ENCODE results near the gene KCP. TPM values are rescaled to one million over a fixed set of nuclear protein-coding genes. Genes with fewer than 3 reads are reported as not detected.

KCP gene
- total RNA-seq, 1 donor from 2014 or later, result 0.70 TPM

GRCh38 chr7:128934361-128935341 lies 24.1 kb upstream of the KCP start:
- Mint-ChIP-seq H3K27ac (ENCODE audit: unreplicated experiment) (no peak overlapping the region), H3K4me3 (ENCODE audit: unreplicated experiment) (no peak overlapping the region), H3K9me3 (ENCODE audit: unreplicated experiment) (no peaks in the 10 kb centered on the region), H3K27me3 (ENCODE audit: unreplicated experiment) (peaks cover 27% of the 10 kb centered on the region), H3K4me1 (ENCODE audit: unreplicated experiment) (peaks cover 10% of the 10 kb centered on the region), H3K36me3 (ENCODE audit: unreplicated experiment) (no peaks in the 10 kb centered on the region)
- TF ChIP-seq CTCF (IDR thresholded peaks at IDR 0.05), result no peak
- no peak for DNase-seq (ENCODE audit: extremely low spot score, unreplicated experiment)

DNA sequence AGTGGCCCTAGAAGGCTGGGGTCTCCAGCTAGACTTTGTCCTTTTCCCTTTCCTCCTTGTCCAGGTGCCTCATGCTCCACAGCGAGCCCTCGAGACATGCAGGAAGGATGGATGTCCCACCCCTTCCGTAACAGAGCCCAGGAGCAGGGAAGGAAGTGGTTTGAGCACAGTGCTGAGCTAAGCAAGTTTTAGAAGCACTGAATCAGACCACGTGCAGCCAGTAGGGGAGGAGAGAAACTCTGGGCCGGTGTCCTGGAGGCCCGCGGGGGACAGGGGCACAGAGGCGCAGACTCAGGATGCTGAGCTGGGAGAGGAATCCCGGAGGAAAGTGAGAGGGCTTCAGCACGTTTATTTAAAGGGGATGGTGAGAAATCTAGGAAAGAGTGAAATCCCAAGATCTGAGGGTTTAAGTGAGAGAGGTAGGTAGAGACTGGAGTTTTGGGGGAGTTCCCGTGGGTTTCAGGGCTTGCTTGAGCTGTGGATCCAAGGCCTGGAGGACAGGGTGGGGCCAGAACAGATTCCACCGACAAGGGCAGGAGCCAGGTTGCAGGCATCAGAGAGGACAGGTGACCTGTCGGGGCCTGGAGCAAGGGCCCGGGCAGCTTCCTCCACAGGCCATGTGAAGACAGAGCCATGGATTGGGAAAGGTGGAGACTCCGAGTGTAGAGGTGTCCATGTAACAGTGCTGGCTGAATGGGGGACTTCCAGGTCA lies 22.8 kb upstream of the KCP start:
- Mint-ChIP-seq H3K36me3 (ENCODE audit: unreplicated experiment) (no peaks in the 10 kb centered on the region), H3K9me3 (ENCODE audit: unreplicated experiment) (no peaks in the 10 kb centered on the region), H3K4me3 (ENCODE audit: unreplicated experiment) (no peak overlapping the region), H3K27ac (ENCODE audit: unreplicated experiment) (no peak overlapping the region), H3K4me1 (ENCODE audit: unreplicated experiment) (peaks cover 6% of the 10 kb centered on the region), H3K27me3 (ENCODE audit: unreplicated experiment) (peaks cover 23% of the 10 kb centered on the region)
- no peak for DNase-seq (ENCODE audit: extremely low spot score, unreplicated experiment)
- TF ChIP-seq CTCF (IDR thresholded peaks at IDR 0.05), result no peak

- Mint-ChIP-seq H3K27ac (ENCODE audit: unreplicated experiment) (no peak overlapping the region), H3K4me3 (ENCODE audit: unreplicated experiment) (no peak overlapping the region), H3K27me3 (ENCODE audit: unreplicated experiment) (peaks cover 22% of the 10 kb centered on the region), H3K36me3 (ENCODE audit: unreplicated experiment) (no peaks in the 10 kb centered on the region), H3K9me3 (ENCODE audit: unreplicated experiment) (no peaks in the 10 kb centered on the region), H3K4me1 (ENCODE audit: unreplicated experiment) (peaks cover 5% of the 10 kb centered on the region)
- no peak for TF ChIP-seq CTCF (IDR thresholded peaks at IDR 0.05)
- DNase-seq (ENCODE audit: extremely low spot score, unreplicated experiment), result no peak
These were observed 22.3 kb upstream of the KCP start for GRCh38 chr7:128932862-128933179.

GRCh38 chr7:128931965-128932861 lies 21.7 kb upstream of the KCP start:
- H3K27me3 Mint-ChIP-seq (ENCODE audit: unreplicated experiment), result peaks cover 18% of the 10 kb centered on the region
- H3K36me3 Mint-ChIP-seq (ENCODE audit: unreplicated experiment), result no peaks in the 10 kb centered on the region
- no peak for DNase-seq (ENCODE audit: extremely low spot score, unreplicated experiment)

More at GRCh38 chr7:128931965-128932861, 21.7 kb upstream of the KCP start:
- H3K27ac Mint-ChIP-seq (ENCODE audit: unreplicated experiment), result no peak overlapping the region
- peaks cover 3% of the 10 kb centered on the region for H3K4me1 Mint-ChIP-seq (ENCODE audit: unreplicated experiment)
- no peak overlapping the region for H3K4me3 Mint-ChIP-seq (ENCODE audit: unreplicated experiment)
- TF ChIP-seq CTCF (IDR thresholded peaks at IDR 0.05), result no peak
- H3K9me3 Mint-ChIP-seq (ENCODE audit: unreplicated experiment), result no peaks in the 10 kb centered on the region

All from osteocyte (in vitro differentiated cells).